MCF 10A (cell line): ENCODE data around the gene ATP2A3. TPM values are rescaled to one million over a fixed set of nuclear protein-coding genes. Genes with fewer than 3 reads are reported as not detected.

ENCODE experiments used
- BruUV-seq: library from RNA; stranded (reverse); fragments of 400-500 nt; replicated peaks from 2 replicates; lab custom pipeline; 2021; lab: Mats Ljungman, UMichigan
- CTCF ChIA-PET: fragments of 300-600 bp; sonication (Branson Sonifier 250); formaldehyde crosslinking; extraction: SDS; loops from one replicate; lab custom pipeline; 2021; ENCODE audit warnings: antibody characterized with exemption, inconsistent platforms; lab: Yijun Ruan, JAX
- POLR2A ChIA-PET: fragments of 300-600, 350-650 bp; sonication (Branson Sonifier 250); formaldehyde crosslinking; extraction: SDS; loops from one replicate; lab custom pipeline; 2020; ENCODE audit warnings: antibody characterized with exemption, inconsistent platforms; lab: Yijun Ruan, JAX
- DNase-seq: peaks from one replicate; pipeline ENCODE4 v3.0.0-alpha.2; 2018; ENCODE audit not compliant: unreplicated experiment
- H3K27ac Mint-ChIP-seq: one replicate; pipeline ENCODE4 v1.8.0; 2022; ENCODE audit warnings: mild to moderate bottlenecking, low read depth, mixed read lengths; ENCODE audit not compliant: unreplicated experiment
- H3K27me3 Mint-ChIP-seq: one replicate; pipeline ENCODE4 v1.8.0; 2022; ENCODE audit warnings: mixed read lengths; ENCODE audit not compliant: insufficient read depth, unreplicated experiment
- H3K36me3 Mint-ChIP-seq: one replicate; pipeline ENCODE4 v1.8.0; 2022; ENCODE audit warnings: mild to moderate bottlenecking, moderate library complexity, mixed read lengths; ENCODE audit not compliant: insufficient read depth, unreplicated experiment
- H3K4me1 Mint-ChIP-seq: one replicate; pipeline ENCODE4 v1.8.0; 2022; ENCODE audit warnings: mixed read lengths; ENCODE audit not compliant: insufficient read depth, unreplicated experiment
- H3K4me3 Mint-ChIP-seq: one replicate; pipeline ENCODE4 v1.8.0; 2022; ENCODE audit warnings: mild to moderate bottlenecking, moderate library complexity, mixed read lengths; ENCODE audit not compliant: unreplicated experiment
- H3K9me3 Mint-ChIP-seq: one replicate; pipeline ENCODE4 v1.8.0; 2022; ENCODE audit warnings: mixed read lengths; ENCODE audit not compliant: unreplicated experiment
- intact Hi-C: fragments of 100-400 bp; cut with micrococcal nuclease; formaldehyde crosslinking; loops from 2 replicates; pipeline ENCODE4 v1.14.1; 2022
- total RNA-seq: library from RNA; stranded (reverse); gene quantifications from 2 replicates; pipeline ENCODE4 v1.2.3, GENCODE V29; 2022
- TF ChIP-seq, protein P1 (sequence below): fragments of 200-600 bp; IDR thresholded peaks from one replicate; pipeline ENCODE4 v1.8.0; 2022; ENCODE audit warnings: antibody characterized with exemption, mild to moderate bottlenecking; ENCODE audit not compliant: unreplicated experiment

The ATP2A3 gene
- total RNA-seq, 1 experiment from 2014 or later: not detected

DNA sequence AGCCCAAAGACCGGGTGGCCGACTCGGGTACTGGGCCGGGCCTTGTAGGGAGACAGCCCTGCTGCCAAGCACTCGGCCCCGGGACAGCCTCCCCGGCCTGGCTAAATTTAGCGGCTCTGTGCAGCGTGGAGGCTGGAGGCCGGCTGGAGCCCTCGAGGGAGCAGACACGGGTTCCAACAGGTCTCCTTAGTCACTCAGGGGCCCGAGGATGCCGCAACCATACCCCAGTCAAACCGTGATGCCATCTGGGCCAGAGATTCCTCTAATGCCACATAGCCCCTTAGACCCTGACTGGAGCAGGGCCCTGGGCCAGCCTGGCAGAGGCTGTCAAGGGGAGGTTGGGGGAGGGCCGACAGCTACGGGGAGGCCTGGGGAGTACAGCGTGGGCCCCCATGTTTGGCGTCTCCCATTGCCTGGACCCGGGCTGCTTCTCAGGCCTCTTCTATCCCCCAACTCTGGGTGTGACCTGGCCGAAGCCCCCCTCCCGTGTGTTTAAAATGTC, 45.1 kb downstream of the ATP2A3 start:
- no peak for DNase-seq
- Mint-ChIP-seq H3K27me3 (no peaks in the 10 kb centered on the region), H3K9me3 (no peaks in the 10 kb centered on the region), H3K36me3 (no peaks in the 10 kb centered on the region), H3K4me1 (no peaks in the 10 kb centered on the region), H3K27ac (no peak overlapping the region), H3K4me3 (no peak overlapping the region)
- no TSS peak for BruUV-seq
- ChIA-PET POLR2A (no interaction called here), CTCF (interaction anchor here (0.7 kb wide), 1 partner anchor 155 kb away, joined by 4 read pairs; no protein-coding TSS in a partner anchor)
- intact Hi-C loops: no loop called here
- TF ChIP-seq, protein P1, sequence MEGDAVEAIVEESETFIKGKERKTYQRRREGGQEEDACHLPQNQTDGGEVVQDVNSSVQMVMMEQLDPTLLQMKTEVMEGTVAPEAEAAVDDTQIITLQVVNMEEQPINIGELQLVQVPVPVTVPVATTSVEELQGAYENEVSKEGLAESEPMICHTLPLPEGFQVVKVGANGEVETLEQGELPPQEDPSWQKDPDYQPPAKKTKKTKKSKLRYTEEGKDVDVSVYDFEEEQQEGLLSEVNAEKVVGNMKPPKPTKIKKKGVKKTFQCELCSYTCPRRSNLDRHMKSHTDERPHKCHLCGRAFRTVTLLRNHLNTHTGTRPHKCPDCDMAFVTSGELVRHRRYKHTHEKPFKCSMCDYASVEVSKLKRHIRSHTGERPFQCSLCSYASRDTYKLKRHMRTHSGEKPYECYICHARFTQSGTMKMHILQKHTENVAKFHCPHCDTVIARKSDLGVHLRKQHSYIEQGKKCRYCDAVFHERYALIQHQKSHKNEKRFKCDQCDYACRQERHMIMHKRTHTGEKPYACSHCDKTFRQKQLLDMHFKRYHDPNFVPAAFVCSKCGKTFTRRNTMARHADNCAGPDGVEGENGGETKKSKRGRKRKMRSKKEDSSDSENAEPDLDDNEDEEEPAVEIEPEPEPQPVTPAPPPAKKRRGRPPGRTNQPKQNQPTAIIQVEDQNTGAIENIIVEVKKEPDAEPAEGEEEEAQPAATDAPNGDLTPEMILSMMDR: no peak

DNA sequence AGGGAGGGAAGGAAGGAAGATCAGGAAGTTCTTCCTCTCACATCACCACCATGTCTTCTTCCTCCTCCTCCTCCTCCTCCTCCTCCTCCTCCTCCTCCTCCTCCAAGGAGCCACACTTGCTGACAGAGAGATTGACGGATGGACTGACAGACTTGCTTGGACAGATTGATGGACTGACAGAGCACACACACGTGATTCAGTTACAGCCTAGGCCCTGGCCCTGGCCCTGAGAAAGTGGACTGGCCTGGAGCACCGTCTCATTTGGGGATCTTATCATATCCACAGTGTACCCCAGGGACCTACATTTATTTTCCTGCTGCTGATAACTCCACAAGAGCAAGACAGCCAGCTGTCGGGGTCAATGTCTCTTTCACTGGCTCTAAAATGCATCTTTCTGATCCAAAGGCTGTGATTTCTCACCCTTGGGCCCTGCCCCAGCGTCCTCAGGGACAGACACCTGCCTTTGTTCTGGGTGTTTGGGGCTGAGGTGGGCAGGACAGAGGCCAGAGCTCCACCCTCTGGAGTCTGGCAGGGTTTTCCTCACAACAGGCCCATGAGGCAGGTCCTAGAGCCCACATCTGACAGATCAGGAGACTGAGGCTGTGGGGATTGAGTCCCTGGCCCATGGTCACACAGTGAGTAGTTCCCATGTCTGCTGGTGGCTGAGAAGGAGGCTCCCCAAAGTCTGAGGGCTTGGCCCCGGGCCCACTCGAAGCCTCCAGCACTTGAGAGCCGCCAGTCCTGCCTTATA, 45.7 kb downstream of the ATP2A3 start:
- intact Hi-C loops: no loop called here
- ChIA-PET CTCF (interaction anchor here (0.7 kb wide), 1 partner anchor 156 kb away, joined by 4 read pairs; no protein-coding TSS in a partner anchor), POLR2A (no interaction called here)
- Mint-ChIP-seq H3K27ac (no peak overlapping the region), H3K36me3 (no peaks in the 10 kb centered on the region), H3K4me3 (no peak overlapping the region), H3K4me1 (no peaks in the 10 kb centered on the region), H3K9me3 (no peaks in the 10 kb centered on the region), H3K27me3 (no peaks in the 10 kb centered on the region)
- no peak for DNase-seq
- TF ChIP-seq, protein P1: no peak
- BruUV-seq: no TSS peak

GRCh38 chr17:3917391-3917931, 46.8 kb downstream of the ATP2A3 start:
- H3K27me3 Mint-ChIP-seq: no peaks in the 10 kb centered on the region
- ChIA-PET POLR2A (no interaction called here), CTCF (interaction anchor here (1.3 kb wide), 1 partner anchor 155 kb away, joined by 4 read pairs; no protein-coding TSS in a partner anchor)
- no peak overlapping the region for H3K4me3 Mint-ChIP-seq
- no peak overlapping the region for H3K27ac Mint-ChIP-seq
- no TSS peak for BruUV-seq
- no peaks in the 10 kb centered on the region for H3K9me3 Mint-ChIP-seq
- TF ChIP-seq, protein P1: no peak
- H3K4me1 Mint-ChIP-seq: no peaks in the 10 kb centered on the region
- intact Hi-C loops: no loop called here
- H3K36me3 Mint-ChIP-seq: no peaks in the 10 kb centered on the region
- peak; percentile 10 for DNase-seq

DNA sequence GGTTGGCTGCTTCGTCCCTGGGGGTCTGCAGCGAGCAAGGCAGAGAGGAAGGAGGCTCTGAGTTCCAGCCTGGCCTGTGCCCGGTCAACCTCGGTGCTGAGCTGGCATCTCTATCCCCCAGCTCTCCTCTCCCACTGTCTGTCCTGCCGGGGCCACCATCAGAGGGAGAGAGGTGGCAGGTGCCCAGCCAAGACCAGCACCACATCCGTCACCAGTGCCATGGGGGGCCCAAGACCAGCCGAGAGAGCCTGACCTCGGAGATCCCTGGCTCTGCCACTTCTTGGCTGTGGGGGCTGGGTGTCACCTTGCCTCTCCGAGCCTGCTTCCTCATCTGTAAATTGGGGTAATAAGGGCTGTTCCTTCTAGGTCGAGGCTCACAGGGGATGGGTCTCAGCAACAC, 47.4 kb downstream of the ATP2A3 start:
- POLR2A ChIA-PET: no interaction called here
- Mint-ChIP-seq H3K27ac (no peak overlapping the region), H3K36me3 (no peaks in the 10 kb centered on the region), H3K4me1 (no peaks in the 10 kb centered on the region), H3K4me3 (no peak overlapping the region), H3K27me3 (no peaks in the 10 kb centered on the region), H3K9me3 (no peaks in the 10 kb centered on the region)
- CTCF ChIA-PET: interaction anchor here (1.3 kb wide), 2 partner anchors 71 to 156 kb away, joined by 3 to 4 read pairs; partner anchors contain the start of gene NCBP3
- intact Hi-C loops: no loop called here
- no peak for DNase-seq
- TF ChIP-seq, protein P1: no peak
- BruUV-seq: no TSS peak
